Prostate gland (tissue), 2 donors: Measurements from ENCODE around the gene PWWP2B.

Source experiments
- POLR2A ChIP-seq: fragments of 450-650 bp; IDR thresholded peaks from one replicate; pipeline ENCODE4 v1.6.1; 2016; ENCODE audit warnings: antibody characterized with exemption, mild to moderate bottlenecking
- POLR2AphosphoS5 ChIP-seq: sonication (generic); formaldehyde crosslinking; IDR thresholded peaks from one replicate; pipeline ENCODE4 v1.6.1; 2017; ENCODE audit warnings: antibody characterized with exemption
- TF ChIP-seq, protein P1 (sequence below), 4 experiments: fragments of 200-600 bp in 2 of 4; fragments of 450-650 bp in 2 of 4; sonication (generic) in 2 of 4; IDR thresholded peaks; 1 replicate in 3 of 4; 2 replicates in 1 of 4; pipeline ENCODE4 v1.5.1; 2016 to 2019; ENCODE audit warnings: antibody characterized with exemption in 4 of 4, mild to moderate bottlenecking in 2 of 4, moderate library complexity in 2 of 4

DNA sequence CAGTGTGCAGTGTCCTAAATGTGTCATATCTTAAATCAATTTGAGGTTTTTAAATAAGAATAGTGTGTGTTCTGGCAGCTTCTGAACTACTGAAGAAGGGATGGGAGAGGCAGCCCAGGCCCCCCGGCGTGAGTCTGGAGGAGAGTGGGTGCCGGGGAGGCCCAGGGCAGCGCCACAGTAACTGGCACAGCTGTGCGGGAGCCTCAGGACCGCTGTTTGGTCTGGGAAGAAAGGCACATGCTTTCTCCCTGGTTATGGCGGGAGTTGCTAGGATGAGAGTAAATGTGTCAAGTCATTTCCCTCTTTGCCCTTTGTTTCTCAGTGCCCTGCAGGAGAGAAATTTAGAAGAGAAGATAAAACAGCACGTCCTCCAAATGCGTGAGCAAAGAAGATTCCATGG, 31.9 kb upstream of the PWWP2B start:
- TF ChIP-seq POLR2AphosphoS5 (no peak), POLR2A (no peak)
- TF ChIP-seq, protein P1, sequence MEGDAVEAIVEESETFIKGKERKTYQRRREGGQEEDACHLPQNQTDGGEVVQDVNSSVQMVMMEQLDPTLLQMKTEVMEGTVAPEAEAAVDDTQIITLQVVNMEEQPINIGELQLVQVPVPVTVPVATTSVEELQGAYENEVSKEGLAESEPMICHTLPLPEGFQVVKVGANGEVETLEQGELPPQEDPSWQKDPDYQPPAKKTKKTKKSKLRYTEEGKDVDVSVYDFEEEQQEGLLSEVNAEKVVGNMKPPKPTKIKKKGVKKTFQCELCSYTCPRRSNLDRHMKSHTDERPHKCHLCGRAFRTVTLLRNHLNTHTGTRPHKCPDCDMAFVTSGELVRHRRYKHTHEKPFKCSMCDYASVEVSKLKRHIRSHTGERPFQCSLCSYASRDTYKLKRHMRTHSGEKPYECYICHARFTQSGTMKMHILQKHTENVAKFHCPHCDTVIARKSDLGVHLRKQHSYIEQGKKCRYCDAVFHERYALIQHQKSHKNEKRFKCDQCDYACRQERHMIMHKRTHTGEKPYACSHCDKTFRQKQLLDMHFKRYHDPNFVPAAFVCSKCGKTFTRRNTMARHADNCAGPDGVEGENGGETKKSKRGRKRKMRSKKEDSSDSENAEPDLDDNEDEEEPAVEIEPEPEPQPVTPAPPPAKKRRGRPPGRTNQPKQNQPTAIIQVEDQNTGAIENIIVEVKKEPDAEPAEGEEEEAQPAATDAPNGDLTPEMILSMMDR (IDR thresholded peaks at IDR 0.05), result no peak
